H9 (cell line): ENCODE measurements around the gene ZBTB20. TPM values are rescaled to one million over a fixed set of nuclear protein-coding genes. Genes with fewer than 3 reads are reported as not detected.

ENCODE experiments used
- DNase-seq: peaks from one replicate; pipeline ENCODE4 v3.0.0-alpha.2; 2017
- H2AFZ ChIP-seq: one replicate; pipeline ENCODE4 v1.6.1; 2013; ENCODE audit warnings: mild to moderate bottlenecking, low read length, control low read depth, moderate library complexity
- H2AK5ac ChIP-seq: 2 replicates; pipeline ENCODE4 v1.6.1; 2013; ENCODE audit warnings: low read length, control low read depth, mixed read lengths; ENCODE audit not compliant: insufficient read length
- H2BK120ac ChIP-seq: one replicate; pipeline ENCODE4 v1.6.1; 2013; ENCODE audit warnings: low read depth, mild to moderate bottlenecking, low read length, control low read depth, inconsistent platforms; ENCODE audit not compliant: poor library complexity, severe bottlenecking
- H2BK12ac ChIP-seq: 2 replicates; pipeline ENCODE4 v1.6.1; 2013; ENCODE audit warnings: low read length, control low read depth, mixed read lengths, low read depth; ENCODE audit not compliant: insufficient read length
- H2BK15ac ChIP-seq: 2 replicates; pipeline ENCODE4 v1.6.1; 2013; ENCODE audit warnings: low read depth, low read length, control low read depth
- H2BK20ac ChIP-seq: one replicate; pipeline ENCODE4 v1.6.1; 2013; ENCODE audit warnings: low read depth, mild to moderate bottlenecking, low read length, control low read depth, inconsistent platforms; ENCODE audit not compliant: poor library complexity, severe bottlenecking
- H2BK5ac ChIP-seq: 2 replicates; pipeline ENCODE4 v1.6.1; 2013; ENCODE audit warnings: low read length, control low read depth, mixed read lengths; ENCODE audit not compliant: insufficient read length
- H3K14ac ChIP-seq: 2 replicates; pipeline ENCODE4 v1.6.1; 2013; ENCODE audit warnings: low read length, control low read depth; ENCODE audit not compliant: insufficient read depth
- H3K18ac ChIP-seq: 2 replicates; pipeline ENCODE4 v1.6.1; 2013; ENCODE audit warnings: low read depth, mild to moderate bottlenecking, mixed read lengths, low read length, control low read depth; ENCODE audit not compliant: insufficient read length
- H3K23ac ChIP-seq: 2 replicates; pipeline ENCODE4 v1.6.1; 2013; ENCODE audit warnings: low read length, control low read depth, mixed read lengths, low read depth; ENCODE audit not compliant: insufficient read length
- H3K23me2 ChIP-seq: 2 replicates; pipeline ENCODE4 v1.6.1; 2013; ENCODE audit warnings: low read depth, mild to moderate bottlenecking, mixed read lengths, low read length, control low read depth; ENCODE audit not compliant: insufficient read length, poor library complexity, severe bottlenecking
- H3K27ac ChIP-seq: 2 replicates; pipeline ENCODE4 v1.5.1; 2013; ENCODE audit warnings: low read length, control low read depth, mixed read lengths, low read depth; ENCODE audit not compliant: insufficient read length
- H3K27me3 ChIP-seq: 2 replicates; pipeline ENCODE4 v1.6.1; 2013; ENCODE audit warnings: low read length, control low read depth, inconsistent platforms; ENCODE audit not compliant: insufficient read depth
- H3K4ac ChIP-seq: 2 replicates; pipeline ENCODE4 v1.6.1; 2013; ENCODE audit warnings: low read depth, mild to moderate bottlenecking, control low read depth, inconsistent platforms, low read length, moderate library complexity
- H3K4me1 ChIP-seq: 2 replicates; pipeline ENCODE4 v1.6.1; 2013; ENCODE audit warnings: low read length, control low read depth, inconsistent platforms; ENCODE audit not compliant: insufficient read depth
- H3K4me2 ChIP-seq: 2 replicates; pipeline ENCODE4 v1.6.1; 2013; ENCODE audit warnings: low read length, control low read depth, mixed read lengths; ENCODE audit not compliant: insufficient read length, insufficient read depth
- H3K56ac ChIP-seq: 2 replicates; pipeline ENCODE4 v1.6.1; 2013; ENCODE audit warnings: low read depth, mild to moderate bottlenecking, mixed read lengths, low read length, control low read depth; ENCODE audit not compliant: insufficient read length
- H3K79me1 ChIP-seq: 2 replicates; pipeline ENCODE4 v1.6.1; 2013; ENCODE audit warnings: low read depth, mild to moderate bottlenecking, moderate library complexity, low read length, control low read depth, inconsistent platforms; ENCODE audit not compliant: insufficient read depth, poor library complexity, severe bottlenecking
- H3K79me2 ChIP-seq: 2 replicates; pipeline ENCODE4 v1.6.1; 2013; ENCODE audit warnings: low read length, control low read depth, inconsistent platforms; ENCODE audit not compliant: insufficient read depth
- H3K9ac ChIP-seq: 2 replicates; pipeline ENCODE4 v1.6.1; 2013; ENCODE audit warnings: low read length, control low read depth, mixed read lengths; ENCODE audit not compliant: insufficient read length; ENCODE audit errors: extremely low read depth
- H3K9me3 ChIP-seq: one replicate; pipeline ENCODE4 v1.6.1; 2013; ENCODE audit warnings: low read depth, low read length, inconsistent platforms; ENCODE audit not compliant: control insufficient read depth
- H3T11ph ChIP-seq: one replicate; pipeline ENCODE4 v1.6.1; 2013; ENCODE audit warnings: mild to moderate bottlenecking, low read length, control low read depth, inconsistent platforms
- H4K20me1 ChIP-seq: one replicate; pipeline ENCODE4 v1.6.1; 2013; ENCODE audit not compliant: control insufficient read depth, insufficient read length, insufficient read depth
- H4K5ac ChIP-seq: 2 replicates; pipeline ENCODE4 v1.6.1; 2013; ENCODE audit warnings: low read depth, mild to moderate bottlenecking, mixed read lengths, low read length, control low read depth; ENCODE audit not compliant: insufficient read length
- H4K8ac ChIP-seq: replicated peaks from 2 replicates; pipeline ENCODE4 v1.6.1; 2013; ENCODE audit warnings: low read length, control low read depth, mixed read lengths, low read depth; ENCODE audit not compliant: insufficient read length
- H4K91ac ChIP-seq: 2 replicates; pipeline ENCODE4 v1.6.1; 2013; ENCODE audit warnings: low read depth, mild to moderate bottlenecking, moderate library complexity, mixed read lengths, low read length, control low read depth; ENCODE audit not compliant: insufficient read length
- H3K27ac Mint-ChIP-seq, 3 experiments: 2 replicates in 2 of 3; 3 replicates in 1 of 3; pipeline ENCODE4 v1.8.0; 2020 to 2021; ENCODE audit warnings: mixed read lengths in 3 of 3, mild to moderate bottlenecking in 1 of 3, moderate library complexity in 1 of 3
- H3K27me3 Mint-ChIP-seq: 2 replicates; pipeline ENCODE4 v1.8.0; 2021; ENCODE audit warnings: low read depth, mild to moderate bottlenecking, moderate library complexity, mixed read lengths
- H3K36me3 Mint-ChIP-seq, 3 experiments: 2 replicates in 2 of 3; 3 replicates in 1 of 3; pipeline ENCODE4 v1.8.0; 2020 to 2021; ENCODE audit warnings: low read depth in 3 of 3, mixed read lengths in 3 of 3; ENCODE audit not compliant: insufficient read depth in 1 of 3
- H3K4me1 Mint-ChIP-seq, 2 experiments: 2 replicates each; pipeline ENCODE4 v1.8.0; 2020; ENCODE audit warnings: mixed read lengths in 2 of 2
- H3K4me3 Mint-ChIP-seq, 2 experiments: 2 replicates in 1 of 2; 3 replicates in 1 of 2; pipeline ENCODE4 v1.8.0; 2020 to 2021; ENCODE audit warnings: mild to moderate bottlenecking in 2 of 2, mixed read lengths in 2 of 2, moderate library complexity in 1 of 2
- H3K9me3 Mint-ChIP-seq, 2 experiments: 2 replicates in 1 of 2; 3 replicates in 1 of 2; pipeline ENCODE4 v1.8.0; 2020; ENCODE audit warnings: mild to moderate bottlenecking in 2 of 2, mixed read lengths in 2 of 2, moderate library complexity in 1 of 2
- WGBS: extraction: QIAGEN DNeasy Blood & Tissue Kit; methylation state at CpG from one replicate; pipeline ENCODE4 v1.1.7; 2013; ENCODE audit warnings: missing lambda C conversion rate, low lambda C conversion rate, mixed read lengths; ENCODE audit not compliant: insufficient read length; ENCODE audit errors: extremely low coverage; 5-methylcytosine and 5-hydroxymethylcytosine counted together
- total RNA-seq: library from RNA; stranded (reverse); gene quantifications from 2 replicates; pipeline ENCODE4 v1.2.1, GENCODE V29; 2021
- TF ChIP-seq, protein P1 (sequence below): fragments of 200-600 bp; sonication (generic); conservative IDR thresholded peaks from 3 replicates; pipeline ENCODE4 v1.8.0; 2021; ENCODE audit warnings: antibody characterized with exemption, mild to moderate bottlenecking

The ZBTB20 gene
- total RNA-seq, 1 experiment from 2014 or later = 0.70 TPM

DNA sequence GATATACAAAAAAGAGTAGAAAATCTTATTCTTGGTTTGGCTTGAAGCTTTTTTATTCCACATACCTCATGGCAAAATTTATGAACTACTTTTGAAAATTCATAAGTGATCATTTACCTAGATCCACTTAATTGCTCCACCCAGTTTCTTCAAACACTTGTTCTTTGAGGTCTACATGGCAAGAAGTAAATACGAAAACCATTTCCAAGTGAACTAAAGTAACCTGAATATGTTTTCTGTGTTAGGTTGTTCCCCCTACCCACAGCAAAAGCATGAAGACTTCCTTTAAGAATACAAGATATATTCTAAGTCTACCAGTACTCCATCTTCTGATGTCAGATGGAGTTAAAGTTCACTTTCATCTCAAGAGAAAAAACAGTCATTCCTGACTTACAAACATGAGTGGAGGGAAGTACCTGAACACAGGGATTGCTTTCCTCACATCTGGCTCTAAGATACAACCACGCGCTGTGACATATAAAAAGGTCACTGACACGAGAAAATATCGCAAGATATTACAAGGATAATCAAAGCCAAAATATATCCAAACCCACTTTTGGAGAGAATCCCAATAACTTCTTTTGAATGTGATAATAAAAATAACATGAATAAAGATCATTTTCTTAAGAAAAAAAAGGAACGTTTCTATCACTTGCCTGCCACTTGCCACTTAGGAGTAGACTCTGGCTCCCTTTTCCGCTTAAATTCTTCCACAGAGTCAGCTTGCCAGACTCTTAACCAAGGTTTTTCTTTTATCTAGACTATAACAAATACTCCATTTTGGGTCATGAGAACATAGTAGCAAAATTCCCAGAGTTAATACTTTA is 428.8 kb downstream of the ZBTB20 start:
- no CpG with 5 or more reads among the region's 7 CpGs for WGBS
- peaks cover 4 to 7% of the 10 kb centered on the region in 2 experiments; a peak in 3 of 4 replicates for H3K4me1 Mint-ChIP-seq

More for the DNA sequence above, 428.8 kb downstream of the ZBTB20 start:
- Histone ChIP-seq H2BK5ac (no peak overlapping the region), H3K56ac (no peak overlapping the region), H2BK20ac (no peak overlapping the region), H3K4me1 (no peaks in the 10 kb centered on the region), H2BK120ac (no peak overlapping the region), H2BK12ac (no peak overlapping the region), H3K23me2 (no peaks in the 10 kb centered on the region), H3K27ac (no peak overlapping the region), H3K4ac (no peak overlapping the region), H3K18ac (no peak overlapping the region), H3K9ac (no peak overlapping the region), H3K9me3 (no peaks in the 10 kb centered on the region), H4K20me1 (no peaks in the 10 kb centered on the region), H3K79me1 (no peaks in the 10 kb centered on the region), H4K8ac (no peak overlapping the region), H3K14ac (no peak overlapping the region), H3K27me3 (no peaks in the 10 kb centered on the region), H4K5ac (no peak overlapping the region), H2AFZ (no peak overlapping the region), H3K79me2 (no peaks in the 10 kb centered on the region), H2AK5ac (no peak overlapping the region), H2BK15ac (no peak overlapping the region), H4K91ac (no peak overlapping the region), H3K4me2 (no peak overlapping the region), H3T11ph (no peak overlapping the region), H3K23ac (no peak overlapping the region)
- no peaks in the 10 kb centered on the region for H3K27me3 Mint-ChIP-seq
- no peak overlapping the region for H3K4me3 Mint-ChIP-seq
- no peaks in the 10 kb centered on the region for H3K9me3 Mint-ChIP-seq
- H3K36me3 Mint-ChIP-seq = no peaks in the 10 kb centered on the region; a peak in 1 of 7 replicates
- no peak overlapping the region for H3K27ac Mint-ChIP-seq
- TF ChIP-seq, protein P1, sequence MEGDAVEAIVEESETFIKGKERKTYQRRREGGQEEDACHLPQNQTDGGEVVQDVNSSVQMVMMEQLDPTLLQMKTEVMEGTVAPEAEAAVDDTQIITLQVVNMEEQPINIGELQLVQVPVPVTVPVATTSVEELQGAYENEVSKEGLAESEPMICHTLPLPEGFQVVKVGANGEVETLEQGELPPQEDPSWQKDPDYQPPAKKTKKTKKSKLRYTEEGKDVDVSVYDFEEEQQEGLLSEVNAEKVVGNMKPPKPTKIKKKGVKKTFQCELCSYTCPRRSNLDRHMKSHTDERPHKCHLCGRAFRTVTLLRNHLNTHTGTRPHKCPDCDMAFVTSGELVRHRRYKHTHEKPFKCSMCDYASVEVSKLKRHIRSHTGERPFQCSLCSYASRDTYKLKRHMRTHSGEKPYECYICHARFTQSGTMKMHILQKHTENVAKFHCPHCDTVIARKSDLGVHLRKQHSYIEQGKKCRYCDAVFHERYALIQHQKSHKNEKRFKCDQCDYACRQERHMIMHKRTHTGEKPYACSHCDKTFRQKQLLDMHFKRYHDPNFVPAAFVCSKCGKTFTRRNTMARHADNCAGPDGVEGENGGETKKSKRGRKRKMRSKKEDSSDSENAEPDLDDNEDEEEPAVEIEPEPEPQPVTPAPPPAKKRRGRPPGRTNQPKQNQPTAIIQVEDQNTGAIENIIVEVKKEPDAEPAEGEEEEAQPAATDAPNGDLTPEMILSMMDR = no peak
- DNase-seq = no peak
